ENCODE measurements around the gene OR10D3. TPM values are rescaled to one million over a fixed set of nuclear protein-coding genes. Genes with fewer than 3 reads are reported as not detected.
"Not testable (repeated sequence)": the region's sequence is repeated elsewhere in the genome, so short reads cannot be mapped to it uniquely, and the experiment has no call there.

OR10D3 gene
- total RNA-seq, 1 experiment from 2014 or later: not detected

GRCh38 chr11:124194293-124195188 is 11.4 kb downstream of the OR10D3 start:
- DNase-seq (ENCODE audit: low read depth): peak; percentile 31

GRCh38 chr11:124195189-124195734 is 12.1 kb downstream of the OR10D3 start:
- DNase-seq (ENCODE audit: low read depth): peak; percentile 60

GRCh38 chr11:124197999-124198398 is 14.9 kb downstream of the OR10D3 start:
- DNase-seq (ENCODE audit: low read depth): no peak

- no peak for DNase-seq (ENCODE audit: low read depth)
These were observed 15.8 kb downstream of the OR10D3 start for GRCh38 chr11:124198897-124199296.

- DNase-seq (ENCODE audit: low read depth): no peak
These were observed 16.6 kb downstream of the OR10D3 start for GRCh38 chr11:124199702-124200101.

- DNase-seq (ENCODE audit: low read depth): no peak
These were observed 17.5 kb downstream of the OR10D3 start for GRCh38 chr11:124200671-124201070.

GRCh38 chr11:124202951-124203350 is 19.8 kb downstream of the OR10D3 start:
- no peak for DNase-seq (ENCODE audit: low read depth)

- no peak for DNase-seq (ENCODE audit: low read depth)
These were observed 20.9 kb downstream of the OR10D3 start for GRCh38 chr11:124204008-124204407.

GRCh38 chr11:124207102-124207792 is 24.1 kb downstream of the OR10D3 start:
- DNase-seq (ENCODE audit: low read depth): no peak

- DNase-seq (ENCODE audit: low read depth): no peak
These were observed 26.7 kb downstream of the OR10D3 start for GRCh38 chr11:124209824-124210357.

- no peak for DNase-seq (ENCODE audit: low read depth)
These were observed 27.3 kb downstream of the OR10D3 start for GRCh38 chr11:124210421-124210820.

- DNase-seq (ENCODE audit: low read depth): no peak
These were observed 28.2 kb downstream of the OR10D3 start for GRCh38 chr11:124211321-124211720.

- no peak for DNase-seq (ENCODE audit: low read depth)
These were observed 30.9 kb downstream of the OR10D3 start for GRCh38 chr11:124214027-124214426.

GRCh38 chr11:124219126-124219525 is 36.0 kb downstream of the OR10D3 start:
- no peak for DNase-seq (ENCODE audit: low read depth)

GRCh38 chr11:124222407-124222806 is 39.3 kb downstream of the OR10D3 start:
- DNase-seq (ENCODE audit: low read depth): no peak

GRCh38 chr11:124224618-124225423 is 41.7 kb downstream of the OR10D3 start:
- not testable (repeated sequence) for DNase-seq (ENCODE audit: low read depth)

GRCh38 chr11:124225471-124225870 is 42.3 kb downstream of the OR10D3 start:
- no peak for DNase-seq (ENCODE audit: low read depth)

GRCh38 chr11:124233376-124233775 is 50.2 kb downstream of the OR10D3 start:
- DNase-seq (ENCODE audit: low read depth): no peak
